ENCODE data around the gene OGDH. TPM values are rescaled to one million over a fixed set of nuclear protein-coding genes. Genes with fewer than 3 reads are reported as not detected.

The OGDH gene
- total and polyA plus RNA-seq, 2 of the 13 experiments (the other 11 are each of a cell fraction or from before 2014, with no cell fraction given), result 17.4 to 25.4 TPM

GRCh38 chr7:44561481-44561880, 44.9 kb upstream of the OGDH start:
- Histone ChIP-seq H3K27me3 (ENCODE audit: control insufficient read depth in 1 of 2, insufficient read depth in 2 of 2, low read length in 2 of 2) (no peaks in the 10 kb centered on the region), H3K4me3 (replicated peaks in 1 of 3; ENCODE audit: insufficient read depth in 1 of 3, low read depth in 2 of 3, low read length in 3 of 3) (peak overlapping the region in 1 of 3 experiments; percentile 8; a peak in 1 of 6 replicates), H3K9ac (ENCODE audit: insufficient read depth, low read depth, low read length) (no peak overlapping the region), H2AFZ (ENCODE audit: low read length) (no peak overlapping the region), H3K4me2 (ENCODE audit: low read depth, low read length) (0 out of 2 replicates have a peak overlapping the region, but pooled peaks have one; percentile 6), H4K20me1 (ENCODE audit: insufficient read depth, low read length) (no peaks in the 10 kb centered on the region; the same call in 1 of the 2 replicates), H3K4me1 (ENCODE audit: insufficient read depth, low read length) (peaks cover 40% of the 10 kb centered on the region), H3K36me3 (replicated peaks in 1 of 2; ENCODE audit: control insufficient read depth in 1 of 2, insufficient read depth in 2 of 2, low read length in 2 of 2) (peaks cover 8 to 21% of the 10 kb centered on the region in 2 experiments), H3K27ac (ENCODE audit: extremely low read length, insufficient read depth, low read length) (peak overlapping the region; percentile 49), H3K79me2 (ENCODE audit: insufficient read depth, low read length) (no peaks in the 10 kb centered on the region), H3K9me3 (ENCODE audit: low read length) (no peaks in the 10 kb centered on the region)
- in situ Hi-C loops (cut with HindIII; ENCODE audit: extremely low pct_ligation_motif_present, low pct_unique_long_range_greater_than_20kb) (no loop called here), intact Hi-C loops (cut with micrococcal nuclease; ENCODE audit: unreplicated experiment) (no loop called here)
- ChIA-PET CTCF (ENCODE audit: low intra/inter-chr PET ratio, low total read pairs) (no interaction called here), POLR2A (interaction anchor here (1.2 to 3.7 kb wide), 4 partner anchors 12 to 287 kb away, joined by 3 to 27 read pairs (median 16); partner anchors contain the start of genes DDX56, NPC1L1 and TMED4)
- 100% methylated on average over 3 of the region's 6 CpGs for WGBS (ENCODE audit: low lambda C conversion rate)
- no peak for DNase-seq (ENCODE audit: low spot score)
- no peak for FAIRE-seq
- TF ChIP-seq TRIM24 (CRISPR knock-in tag; IDR thresholded peaks at IDR 0.05) (no peak), SRSF9 (IDR thresholded peaks at IDR 0.05; ENCODE audit: borderline replicate concordance, insufficient read depth, low read depth, low read length, poor library complexity, severe bottlenecking) (no peak), NBN (conservative IDR thresholded peaks at IDR 0.05) (no peak), TARDBP (CRISPR knock-in tag; IDR thresholded peaks at IDR 0.05) (no peak), NRL (CRISPR knock-in tag; IDR thresholded peaks at IDR 0.05; ENCODE audit: borderline replicate concordance) (0 out of 2 replicates have a peak, but pooled peaks have one; percentile 34), ZNF639 (CRISPR knock-in tag; conservative IDR thresholded peaks at IDR 0.05) (no peak), ZNF703 (CRISPR knock-in tag; IDR thresholded peaks at IDR 0.05; ENCODE audit: borderline replicate concordance) (0 out of 2 replicates have a peak, but pooled peaks have one; percentile 26), YEATS2 (CRISPR knock-in tag; IDR thresholded peaks at IDR 0.05; ENCODE audit: borderline replicate concordance) (no peak), SSRP1 (CRISPR knock-in tag; IDR thresholded peaks at IDR 0.05) (0 out of 2 replicates have a peak, but pooled peaks have one; percentile 13), ZNF543 (CRISPR knock-in tag; IDR thresholded peaks at IDR 0.05) (no peak), KDM5B (CRISPR knock-in tag; IDR thresholded peaks at IDR 0.05; ENCODE audit: borderline replicate concordance) (0 out of 2 replicates have a peak, but pooled peaks have one; percentile 6), ZSCAN31 (CRISPR knock-in tag; IDR thresholded peaks at IDR 0.05; ENCODE audit: low read depth) (no peak), TCF12 (IDR thresholded peaks at IDR 0.05) (no peak), TCF12 (CRISPR knock-in tag; IDR thresholded peaks at IDR 0.05) (no peak)
- no peak; the same call in 2 of the 3 replicates for ATAC-seq
- BruUV-seq (replicated peaks), result no TSS peak
